Breast epithelium (tissue), 4 donors: ENCODE measurements around the gene SIM2. TPM values are rescaled to one million over a fixed set of nuclear protein-coding genes. Genes with fewer than 3 reads are reported as not detected.

Experiments
- DNase-seq, 2 donors: peaks; one replicate each; pipeline ENCODE4 v3.0.0-alpha.2; 2019; ENCODE audit warnings: low spot score in 2 of 2
- H3K27ac ChIP-seq, 2 donors: fragments of 200-600 bp; sonication (generic) in 1 of 2; one replicate each; pipeline ENCODE4 v1.5.1; 2016 to 2019; ENCODE audit warnings: mild to moderate bottlenecking in 1 of 2
- H3K27me3 ChIP-seq, 2 donors: fragments of 200-600 bp; sonication (generic) in 1 of 2; one replicate each; pipeline versions ENCODE4 v1.5.1 to v1.6.0; 2017 to 2019; ENCODE audit warnings: control low read depth in 1 of 2, mild to moderate bottlenecking in 1 of 2
- H3K36me3 ChIP-seq: fragments of 200-600 bp; one replicate; pipeline ENCODE4 v1.5.1; 2019
- H3K4me1 ChIP-seq, 2 donors: fragments of 200-600 bp; sonication (generic); one replicate each; pipeline ENCODE4 v1.5.1; 2016 to 2019; ENCODE audit warnings: control low read depth in 1 of 2
- H3K4me3 ChIP-seq, 3 donors: fragments of 200-600 bp; sonication (generic); 1 replicate in 2 of 3; 2 replicates in 1 of 3; pipeline ENCODE4 v1.5.1; 2016 to 2019; ENCODE audit warnings: mild to moderate bottlenecking in 3 of 3, moderate library complexity in 2 of 3
- H3K9me3 ChIP-seq, 2 donors: fragments of 200-600 bp; sonication (generic) in 1 of 2; one replicate each; pipeline ENCODE4 v1.5.1; 2016 to 2019; ENCODE audit warnings: control low read depth in 1 of 2
- POLR2A ChIP-seq: fragments of 450-650 bp; IDR thresholded peaks from one replicate; pipeline ENCODE4 v1.6.1; 2016; ENCODE audit warnings: antibody characterized with exemption, mild to moderate bottlenecking, moderate library complexity
- POLR2AphosphoS5 ChIP-seq, 3 donors: sonication (generic); formaldehyde crosslinking; IDR thresholded peaks; one replicate each; pipeline ENCODE4 v1.6.1; 2017; ENCODE audit warnings: antibody characterized with exemption in 3 of 3
- intact Hi-C: fragments of 100-400 bp; cut with DNase I; formaldehyde crosslinking; loops from one replicate; pipeline ENCODE4 v1.15.1; 2023; ENCODE audit warnings: low total_unique reads
- total RNA-seq, 3 donors: library from RNA; depleted of rRNA; stranded (reverse); fragments of >200 nt; gene quantifications; one replicate each; pipeline ENCODE4 v1.1.0, GENCODE V29; 2016
- TF ChIP-seq, protein P1 (sequence below), 3 donors: fragments of 450-650 bp; IDR thresholded peaks; one replicate each; pipeline ENCODE4 v1.5.1; 2016 to 2017; ENCODE audit warnings: antibody characterized with exemption in 3 of 3, mild to moderate bottlenecking in 3 of 3, moderate library complexity in 3 of 3

The SIM2 gene
- total RNA-seq, 3 donors from 2014 or later = 0.15 to 0.33 (median 0.32) TPM

DNA sequence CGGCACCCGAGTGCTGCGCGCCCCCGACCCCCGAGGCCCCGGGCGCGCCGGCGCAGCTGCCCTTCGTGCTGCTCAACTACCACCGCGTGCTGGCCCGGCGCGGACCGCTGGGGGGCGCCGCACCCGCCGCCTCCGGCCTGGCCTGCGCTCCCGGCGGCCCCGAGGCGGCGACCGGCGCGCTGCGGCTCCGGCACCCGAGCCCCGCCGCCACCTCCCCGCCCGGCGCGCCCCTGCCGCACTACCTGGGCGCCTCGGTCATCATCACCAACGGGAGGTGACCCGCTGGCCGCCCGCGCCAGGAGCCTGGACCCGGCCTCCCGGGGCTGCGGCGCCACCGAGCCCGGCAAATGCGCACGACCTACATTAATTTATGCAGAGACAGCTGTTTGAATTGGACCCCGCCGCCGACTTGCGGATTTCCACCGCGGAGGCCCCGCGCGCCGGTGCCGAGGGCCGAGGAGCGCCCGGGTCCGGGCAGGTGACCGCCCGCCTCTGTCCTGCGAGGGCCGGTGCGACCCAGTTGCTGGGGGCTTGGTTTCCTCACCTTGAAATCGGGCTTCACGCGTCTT, 49.0 kb downstream of the SIM2 start:
- Histone ChIP-seq H3K9me3 (no peaks in the 10 kb centered on the region), H3K27me3 (peaks cover 0 to 7% of the 10 kb centered on the region in 2 donors), H3K4me1 (no peaks in the 10 kb centered on the region), H3K4me3 (peak overlapping the region; percentile 35 to 64 (median 44)), H3K27ac (no peak overlapping the region), H3K36me3 (no peaks in the 10 kb centered on the region)
- TF ChIP-seq, protein P1, sequence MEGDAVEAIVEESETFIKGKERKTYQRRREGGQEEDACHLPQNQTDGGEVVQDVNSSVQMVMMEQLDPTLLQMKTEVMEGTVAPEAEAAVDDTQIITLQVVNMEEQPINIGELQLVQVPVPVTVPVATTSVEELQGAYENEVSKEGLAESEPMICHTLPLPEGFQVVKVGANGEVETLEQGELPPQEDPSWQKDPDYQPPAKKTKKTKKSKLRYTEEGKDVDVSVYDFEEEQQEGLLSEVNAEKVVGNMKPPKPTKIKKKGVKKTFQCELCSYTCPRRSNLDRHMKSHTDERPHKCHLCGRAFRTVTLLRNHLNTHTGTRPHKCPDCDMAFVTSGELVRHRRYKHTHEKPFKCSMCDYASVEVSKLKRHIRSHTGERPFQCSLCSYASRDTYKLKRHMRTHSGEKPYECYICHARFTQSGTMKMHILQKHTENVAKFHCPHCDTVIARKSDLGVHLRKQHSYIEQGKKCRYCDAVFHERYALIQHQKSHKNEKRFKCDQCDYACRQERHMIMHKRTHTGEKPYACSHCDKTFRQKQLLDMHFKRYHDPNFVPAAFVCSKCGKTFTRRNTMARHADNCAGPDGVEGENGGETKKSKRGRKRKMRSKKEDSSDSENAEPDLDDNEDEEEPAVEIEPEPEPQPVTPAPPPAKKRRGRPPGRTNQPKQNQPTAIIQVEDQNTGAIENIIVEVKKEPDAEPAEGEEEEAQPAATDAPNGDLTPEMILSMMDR (IDR thresholded peaks at IDR 0.05) = peak in 1 of 3 donors; percentile 36
- TF ChIP-seq POLR2A (no peak), POLR2AphosphoS5 (IDR thresholded peaks at IDR 0.05) (no peak)
- intact Hi-C loops = loop anchor here (10.0 kb wide), 1 partner anchor 243 kb away; no protein-coding TSS in a partner anchor
- no peak for DNase-seq

- intact Hi-C loops = loop anchor here (10.0 kb wide), 1 partner anchor 245 kb away; no protein-coding TSS in a partner anchor
- Histone ChIP-seq H3K36me3 (no peaks in the 10 kb centered on the region), H3K27ac (no peak overlapping the region), H3K4me1 (no peaks in the 10 kb centered on the region), H3K4me3 (no peak overlapping the region), H3K9me3 (no peaks in the 10 kb centered on the region), H3K27me3 (peaks cover 0 to 7% of the 10 kb centered on the region in 2 donors)
- TF ChIP-seq POLR2A (no peak), POLR2AphosphoS5 (IDR thresholded peaks at IDR 0.05) (no peak)
- TF ChIP-seq, protein P1 (IDR thresholded peaks at IDR 0.05) = no peak
- no peak for DNase-seq
Observed at GRCh38 chr21:36749935-36750575, 51.1 kb downstream of the SIM2 start.

DNA sequence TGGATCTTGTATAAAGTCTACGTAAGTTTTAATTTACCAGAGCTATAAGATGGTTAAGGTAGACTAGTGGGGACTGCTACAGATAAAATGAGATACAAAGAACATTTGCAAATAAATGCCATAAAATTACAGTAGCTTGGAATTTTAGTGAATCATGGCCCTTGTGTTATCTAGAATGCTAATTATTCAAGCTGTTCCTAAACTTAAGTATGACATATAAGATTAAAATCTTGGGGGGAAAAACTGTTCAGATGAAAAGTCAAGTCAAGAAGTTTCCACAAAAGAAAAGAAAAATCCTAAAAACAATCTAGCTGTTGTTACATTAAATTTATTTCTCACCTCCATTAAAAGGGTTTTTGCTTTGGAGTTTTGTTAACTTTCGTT, 51.7 kb downstream of the SIM2 start:
- Histone ChIP-seq H3K9me3 (no peaks in the 10 kb centered on the region), H3K36me3 (no peaks in the 10 kb centered on the region), H3K27me3 (peaks cover 0 to 7% of the 10 kb centered on the region in 2 donors), H3K27ac (no peak overlapping the region), H3K4me3 (no peak overlapping the region), H3K4me1 (no peaks in the 10 kb centered on the region)
- no peak for TF ChIP-seq POLR2A
- TF ChIP-seq, protein P1 (IDR thresholded peaks at IDR 0.05) = no peak
- TF ChIP-seq POLR2AphosphoS5 (IDR thresholded peaks at IDR 0.05) = no peak
- no peak for DNase-seq
- intact Hi-C loops = no loop called here

DNA sequence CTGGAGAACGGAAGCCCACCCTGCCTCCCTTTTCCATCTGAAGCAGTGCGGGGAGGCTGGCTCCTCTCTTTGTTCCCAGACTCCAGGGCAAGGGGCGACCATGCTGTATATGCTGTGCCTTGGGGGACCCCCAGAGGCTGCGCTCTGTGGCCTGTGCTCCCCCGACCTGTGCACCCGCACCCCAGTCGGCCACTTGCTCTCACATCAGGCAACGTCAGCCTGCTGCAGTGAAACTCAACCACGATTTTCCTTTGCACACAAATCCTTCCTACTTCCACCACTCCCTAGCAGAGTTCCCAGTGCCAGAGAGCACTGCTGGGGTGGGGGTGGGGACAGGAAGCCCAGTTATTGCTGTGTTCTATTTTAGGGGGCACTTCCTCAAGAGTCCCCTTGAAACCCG, 52.5 kb downstream of the SIM2 start:
- intact Hi-C loops = no loop called here
- TF ChIP-seq, protein P1 (IDR thresholded peaks at IDR 0.05) = no peak
- TF ChIP-seq POLR2AphosphoS5 (IDR thresholded peaks at IDR 0.05) (no peak), POLR2A (no peak)
- no peaks in the 10 kb centered on the region for H3K4me1 ChIP-seq
- no peaks in the 10 kb centered on the region for H3K9me3 ChIP-seq
- H3K27ac ChIP-seq = no peak overlapping the region
- H3K27me3 ChIP-seq = peaks cover 0 to 7% of the 10 kb centered on the region in 2 donors
- DNase-seq = no peak
- H3K36me3 ChIP-seq = no peaks in the 10 kb centered on the region
- no peak overlapping the region for H3K4me3 ChIP-seq

DNA sequence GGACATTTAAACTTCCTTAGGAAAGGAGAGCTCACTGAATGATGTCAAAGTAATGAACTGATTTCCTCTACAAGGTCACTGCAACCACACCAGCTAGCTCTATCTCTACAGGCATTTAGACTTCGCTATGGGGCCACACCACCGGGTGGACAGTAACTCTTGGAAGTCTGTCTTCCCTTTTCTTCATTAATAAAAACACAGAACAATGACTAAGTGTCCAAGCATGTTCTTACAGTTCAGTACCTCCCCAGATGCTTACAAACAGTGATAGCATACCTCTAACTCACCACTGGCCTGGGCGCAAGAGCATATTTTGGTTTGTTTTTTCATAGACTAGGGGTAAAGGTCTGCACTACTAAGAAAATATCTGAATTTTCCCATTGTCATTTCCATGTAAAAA, 54.6 kb downstream of the SIM2 start:
- Histone ChIP-seq H3K27ac (no peak overlapping the region), H3K4me3 (no peak overlapping the region), H3K27me3 (peaks cover 0 to under 1% of the 10 kb centered on the region in 2 donors), H3K9me3 (no peaks in the 10 kb centered on the region), H3K4me1 (no peaks in the 10 kb centered on the region), H3K36me3 (no peaks in the 10 kb centered on the region)
- intact Hi-C loops = no loop called here
- TF ChIP-seq POLR2AphosphoS5 (IDR thresholded peaks at IDR 0.05) (no peak), POLR2A (no peak)
- TF ChIP-seq, protein P1 (IDR thresholded peaks at IDR 0.05) = no peak
- DNase-seq = no peak
